B cell (primary cell): ENCODE measurements around the gene CDO1. TPM values are rescaled to one million over a fixed set of nuclear protein-coding genes. Genes with fewer than 3 reads are reported as not detected.
A peak's percentile ranks its signal among the peaks of the same experiment; 100 is the strongest.

Experiments used
- ATAC-seq: fragments of 200-7000 bp; cut with Tn5 transposase; one replicate; pipeline ENCODE4 v1.10.0; 2021; ENCODE audit warnings: low read depth, mild to moderate bottlenecking, moderate number of reproducible peaks, moderate library complexity
- CTCF ChIA-PET: fragments of 350-600 bp; sonication (Branson Sonifier 250); formaldehyde crosslinking; loops from one replicate; lab custom pipeline; 2021; ENCODE audit warnings: antibody characterized with exemption, inconsistent platforms; lab: Charles Lee
- POLR2A ChIA-PET: fragments of 350-600 bp; sonication (Branson Sonifier 250); formaldehyde crosslinking; loops from one replicate; lab custom pipeline; 2021; ENCODE audit warnings: antibody characterized with exemption; lab: Charles Lee
- DNase-seq: peaks from one replicate; pipeline ENCODE4 v3.0.0; 2013
- H2AFZ ChIP-seq: 2 replicates; pipeline ENCODE4 v1.6.1; 2012; ENCODE audit warnings: mild to moderate bottlenecking, low read depth, low read length; ENCODE audit not compliant: insufficient read depth, poor library complexity, severe bottlenecking
- H3K27ac ChIP-seq, 2 donors: 1 replicate in 1 of 2; 2 replicates in 1 of 2; pipeline ENCODE4 v1.5.1; 2012 to 2013; ENCODE audit warnings: low read length in 2 of 2, mild to moderate bottlenecking in 2 of 2, moderate library complexity in 1 of 2
- H3K27me3 ChIP-seq, 4 experiments: fragments of 200-600 bp in 1 of 4; sonication (generic) in 1 of 4; replicated peaks in 1 of 4; 1 replicate in 2 of 4; 2 replicates in 2 of 4; pipeline versions ENCODE4 v1.6.1 to v1.7.0; 2013 to 2016; ENCODE audit warnings: low read length in 3 of 4, mild to moderate bottlenecking in 2 of 4, mixed read lengths in 1 of 4, moderate library complexity in 1 of 4; ENCODE audit not compliant: insufficient read depth in 4 of 4, control insufficient read depth in 3 of 4; ENCODE audit errors: control extremely low read depth in 1 of 4
- H3K36me3 ChIP-seq, 2 experiments: replicated peaks in 1 of 2; 1 replicate in 1 of 2; 2 replicates in 1 of 2; pipeline versions ENCODE4 v1.6.1 to v1.7.1; 2013; ENCODE audit warnings: low read length in 1 of 2; ENCODE audit not compliant: insufficient read depth in 2 of 2, control insufficient read depth in 1 of 2; ENCODE audit errors: control extremely low read depth in 1 of 2, extremely low read depth in 1 of 2
- H3K4me1 ChIP-seq, 2 donors: fragments of 200-600 bp in 1 of 2; sonication (generic) in 1 of 2; 1 replicate in 1 of 2; 2 replicates in 1 of 2; pipeline versions ENCODE4 v1.5.1 to v1.6.1; 2013 to 2017; ENCODE audit warnings: low read length in 2 of 2; ENCODE audit not compliant: control insufficient read depth in 2 of 2, insufficient read depth in 2 of 2
- H3K4me2 ChIP-seq: replicated peaks from 2 replicates; pipeline ENCODE3; 2012; ENCODE audit warnings: mild to moderate bottlenecking, low read depth, low read length; ENCODE audit not compliant: poor library complexity, severe bottlenecking
- H3K4me3 ChIP-seq, 5 experiments: fragments of 200-600 bp in 1 of 5; sonication (generic) in 1 of 5; 1 replicate in 3 of 5; 2 replicates in 2 of 5; pipeline versions ENCODE4 v1.5.1 to v1.7.0; 2011 to 2016; ENCODE audit warnings: low read length in 4 of 5, mild to moderate bottlenecking in 4 of 5, low read depth in 2 of 5, control low read depth in 1 of 5, moderate library complexity in 1 of 5; ENCODE audit not compliant: insufficient read depth in 1 of 5; ENCODE audit errors: control extremely low read depth in 1 of 5, extremely low read depth in 1 of 5
- H3K79me2 ChIP-seq: fragments of 200-600 bp; sonication (generic); one replicate; pipeline ENCODE4 v1.6.0; 2016; ENCODE audit warnings: low read length; ENCODE audit not compliant: control insufficient read depth, insufficient read depth
- H3K9ac ChIP-seq: fragments of 200-600 bp; sonication (generic); 2 replicates; pipeline ENCODE4 v1.6.1; 2017; ENCODE audit warnings: mild to moderate bottlenecking, low read length, moderate library complexity
- H3K9me3 ChIP-seq, 3 donors: one replicate each; pipeline versions ENCODE4 v1.6.1 to v1.7.1; 2013; ENCODE audit warnings: low read length in 2 of 3; ENCODE audit not compliant: control insufficient read depth in 2 of 3, insufficient read depth in 1 of 3; ENCODE audit errors: control extremely low read depth in 1 of 3
- H4K20me1 ChIP-seq: 2 replicates; pipeline ENCODE4 v1.6.0; 2012; ENCODE audit warnings: mild to moderate bottlenecking, low read length; ENCODE audit not compliant: insufficient read depth, control insufficient read depth, poor library complexity, severe bottlenecking
- H3K27ac Mint-ChIP-seq: one replicate; pipeline ENCODE4 v1.8.0; 2021; ENCODE audit warnings: mixed read lengths
- H3K27me3 Mint-ChIP-seq: one replicate; pipeline ENCODE4 v1.8.0; 2021; ENCODE audit warnings: mixed read lengths
- H3K4me1 Mint-ChIP-seq: one replicate; pipeline ENCODE4 v1.8.0; 2021; ENCODE audit warnings: mixed read lengths
- H3K4me3 Mint-ChIP-seq: one replicate; pipeline ENCODE4 v1.8.0; 2021; ENCODE audit warnings: mixed read lengths
- H3K9me3 Mint-ChIP-seq: one replicate; pipeline ENCODE4 v1.8.0; 2022; ENCODE audit warnings: mixed read lengths; ENCODE audit not compliant: insufficient read depth
- CTCF ChIP-seq: fragments of 200-600 bp; IDR thresholded peaks from one replicate; pipeline ENCODE4 v1.8.0; 2022; ENCODE audit warnings: antibody characterized with exemption, mild to moderate bottlenecking
- EZH2 ChIP-seq: IDR thresholded peaks from 2 replicates; pipeline ENCODE4 v1.6.1; 2012; ENCODE audit warnings: borderline replicate concordance, low read depth, mild to moderate bottlenecking, moderate library complexity, low read length; ENCODE audit not compliant: insufficient read depth, poor library complexity, severe bottlenecking
- WGBS: methylation state at CpG from one replicate; pipeline ENCODE4 v1.1.5; 2013; ENCODE audit warnings: missing lambda C conversion rate; ENCODE audit not compliant: insufficient coverage; 5-methylcytosine and 5-hydroxymethylcytosine counted together
- intact Hi-C: fragments of 100-400 bp; cut with micrococcal nuclease; formaldehyde crosslinking; loops from one replicate; pipeline ENCODE4 v1.10.0; 2022
- polyA plus RNA-seq: library from polyadenylated mRNA; depleted of rRNA; stranded (reverse); fragments of >200 nt; gene quantifications from 2 replicates; pipeline ENCODE4 v1.2.3, GENCODE V29; 2012
- total RNA-seq, 2 donors: library from RNA; stranded (reverse); fragments of 120-200 nt in 1 of 2; gene quantifications; 1 replicate in 1 of 2; 2 replicates in 1 of 2; pipeline versions ENCODE4 v1.2.3 to v1.2.4, GENCODE V29; 2013 to 2022

Gene CDO1
- total and polyA plus RNA-seq, 2 donors (not counting 1 experiment from before 2014, with no cell fraction given), result not detected

- Mint-ChIP-seq H3K27me3 (no peaks in the 10 kb centered on the region), H3K4me3 (peak overlapping the region; percentile 17), H3K9me3 (peaks cover 3% of the 10 kb centered on the region), H3K4me1 (peaks cover 21% of the 10 kb centered on the region), H3K27ac (no peak overlapping the region)
- DNase-seq (no peak), ATAC-seq (no peak)
- Histone ChIP-seq H3K4me2 (peak overlapping the region; percentile 24), H3K4me1 (no peaks in the 10 kb centered on the region), H3K27me3 (no peaks in the 10 kb centered on the region), H3K9ac (no peak overlapping the region), H3K27ac (no peak overlapping the region), H3K9me3 (peaks cover 0 to 4% (median 4%) of the 10 kb centered on the region in 3 donors), H3K79me2 (peaks cover 79% of the 10 kb centered on the region), H4K20me1 (peaks cover 11% of the 10 kb centered on the region), H3K4me3 (peak overlapping the region in 1 of 5 experiments; percentile 19), H3K36me3 (no peaks in the 10 kb centered on the region), H2AFZ (peak overlapping the region; percentile 38)
- intact Hi-C loops, result no loop called here
- POLR2A ChIA-PET, result no interaction called here
- WGBS, result 53% methylated on average over 2 of the region's 3 CpGs
- CTCF ChIA-PET, result no interaction called here
- TF ChIP-seq EZH2 (no peak), CTCF (no peak)
Observed at GRCh38 chr5:115858396-115858795, 41.9 kb upstream of the CDO1 start.

GRCh38 chr5:115857626-115858349 is 41.3 kb upstream of the CDO1 start:
- Histone ChIP-seq H3K79me2 (peaks cover 85% of the 10 kb centered on the region), H3K27me3 (no peaks in the 10 kb centered on the region), H4K20me1 (peaks cover 11% of the 10 kb centered on the region), H3K9ac (no peak overlapping the region), H3K4me2 (no peak overlapping the region), H3K9me3 (peaks cover 0 to 6% (median 0%) of the 10 kb centered on the region in 3 donors), H3K4me3 (no peak overlapping the region), H3K36me3 (no peaks in the 10 kb centered on the region), H3K4me1 (no peaks in the 10 kb centered on the region), H3K27ac (no peak overlapping the region), H2AFZ (no peak overlapping the region)
- ATAC-seq (no peak), DNase-seq (no peak)
- ChIA-PET CTCF (no interaction called here), POLR2A (no interaction called here)
- Mint-ChIP-seq H3K9me3 (peaks cover 4% of the 10 kb centered on the region), H3K4me3 (no peak overlapping the region), H3K27me3 (no peaks in the 10 kb centered on the region), H3K4me1 (peaks cover 21% of the 10 kb centered on the region), H3K27ac (no peak overlapping the region)
- TF ChIP-seq CTCF, result no peak
- TF ChIP-seq EZH2, result no peak
- WGBS, result no CpG with 5 or more reads among the region's 2 CpGs
- intact Hi-C loops, result no loop called here
